Uterus (tissue), 4 donors: ENCODE results near the gene RENBP. TPM values are rescaled to one million over a fixed set of nuclear protein-coding genes. Genes with fewer than 3 reads are reported as not detected.

Experiments
- DNase-seq, 2 donors: peaks; one replicate each; pipeline ENCODE4 v3.0.0-alpha.2; 2019 to 2020
- H3K27ac ChIP-seq, 2 donors: fragments of 200-600 bp; sonication (generic); 1 replicate in 1 of 2; 2 replicates in 1 of 2; pipeline ENCODE4 v1.5.1; 2016 to 2018
- H3K27me3 ChIP-seq, 2 donors: fragments of 200-600 bp; sonication (generic); one replicate each; pipeline ENCODE4 v1.5.1; 2018 to 2019; ENCODE audit warnings: control low read depth in 1 of 2
- H3K36me3 ChIP-seq, 2 donors: fragments of 200-600 bp; sonication (generic); one replicate each; pipeline ENCODE4 v1.5.1; 2019; ENCODE audit warnings: control low read depth in 1 of 2
- H3K4me1 ChIP-seq, 2 donors: fragments of 200-600 bp; sonication (generic); one replicate each; pipeline ENCODE4 v1.5.1; 2018 to 2019; ENCODE audit warnings: control low read depth in 1 of 2
- H3K4me3 ChIP-seq, 2 donors: fragments of 200-600 bp; sonication (generic); 1 replicate in 1 of 2; 2 replicates in 1 of 2; pipeline ENCODE4 v1.5.1; 2018 to 2019; ENCODE audit warnings: mild to moderate bottlenecking in 1 of 2
- H3K9me3 ChIP-seq, 2 donors: fragments of 200-600 bp; sonication (generic); one replicate each; pipeline ENCODE4 v1.5.1; 2019; ENCODE audit warnings: control low read depth in 1 of 2
- CTCF ChIP-seq, 4 experiments: fragments of 200-600 bp in 2 of 4; fragments of 450-650 bp in 2 of 4; sonication (generic) in 2 of 4; IDR thresholded peaks; one replicate each; pipeline ENCODE4 v1.5.1; 2016 to 2019; ENCODE audit warnings: antibody characterized with exemption in 4 of 4, mild to moderate bottlenecking in 2 of 4, moderate library complexity in 1 of 4
- POLR2A ChIP-seq, 2 donors: fragments of 450-650 bp; IDR thresholded peaks; one replicate each; pipeline ENCODE4 v1.6.1; 2016; ENCODE audit warnings: antibody characterized with exemption in 2 of 2, mild to moderate bottlenecking in 1 of 2, moderate library complexity in 1 of 2
- intact Hi-C: fragments of 100-400 bp; cut with DNase I; formaldehyde crosslinking; loops from one replicate; pipeline ENCODE4 v1.15.1; 2023; ENCODE audit warnings: low total_unique reads
- total RNA-seq, 4 donors: library from RNA; depleted of rRNA in 3 of 4; stranded (reverse); fragments of >200 nt in 3 of 4; gene quantifications; one replicate each; pipeline versions ENCODE4 v1.1.0 to v1.2.4, GENCODE V29; 2014 to 2023
- donor health status: DM: yes; HTN: yes; CAD: no.

RENBP gene
- total RNA-seq, 4 donors from 2014 or later = 0.77 to 5.9 (median 2.6) TPM

GRCh38 chrX:153919281-153919680 lies 25.2 kb downstream of the RENBP start:
- TF ChIP-seq CTCF (IDR thresholded peaks at IDR 0.05) (no peak), POLR2A (IDR thresholded peaks at IDR 0.05) (no peak)

GRCh38 chrX:153917869-153918268 lies 26.6 kb downstream of the RENBP start:
- Histone ChIP-seq H3K4me1 (peaks cover 0 to 4% of the 10 kb centered on the region in 2 donors), H3K27ac (no peak overlapping the region), H3K36me3 (no peaks in the 10 kb centered on the region), H3K4me3 (no peak overlapping the region), H3K27me3 (no peaks in the 10 kb centered on the region), H3K9me3 (no peaks in the 10 kb centered on the region)
- TF ChIP-seq CTCF (IDR thresholded peaks at IDR 0.05) (no peak), POLR2A (IDR thresholded peaks at IDR 0.05) (no peak)
- intact Hi-C loops = no loop called here
- no peak for DNase-seq

More at GRCh38 chrX:153919281-153919680, 25.2 kb downstream of the RENBP start:
- Histone ChIP-seq H3K36me3 (no peaks in the 10 kb centered on the region), H3K4me1 (peaks cover 0 to 4% of the 10 kb centered on the region in 2 donors), H3K9me3 (no peaks in the 10 kb centered on the region), H3K27ac (no peak overlapping the region), H3K27me3 (no peaks in the 10 kb centered on the region), H3K4me3 (no peak overlapping the region)
- intact Hi-C loops = no loop called here
- no peak for DNase-seq

- TF ChIP-seq POLR2A (IDR thresholded peaks at IDR 0.05) (no peak), CTCF (IDR thresholded peaks at IDR 0.05) (no peak)
- H3K27ac ChIP-seq = no peak overlapping the region
- intact Hi-C loops = no loop called here
- H3K4me3 ChIP-seq = no peak overlapping the region
- no peaks in the 10 kb centered on the region for H3K27me3 ChIP-seq
- no peak for DNase-seq
- no peaks in the 10 kb centered on the region for H3K4me1 ChIP-seq
- H3K36me3 ChIP-seq = no peaks in the 10 kb centered on the region
- H3K9me3 ChIP-seq = no peaks in the 10 kb centered on the region
Observed at GRCh38 chrX:153913701-153914100, 30.7 kb downstream of the RENBP start.

GRCh38 chrX:153913211-153913610 lies 31.2 kb downstream of the RENBP start:
- no peak for DNase-seq
- no peaks in the 10 kb centered on the region for H3K4me1 ChIP-seq
- no peaks in the 10 kb centered on the region for H3K27me3 ChIP-seq
- H3K4me3 ChIP-seq = no peak overlapping the region
- no peak for TF ChIP-seq POLR2A (IDR thresholded peaks at IDR 0.05)
- TF ChIP-seq CTCF (IDR thresholded peaks at IDR 0.05) = no peak
- intact Hi-C loops = no loop called here
- no peak overlapping the region for H3K27ac ChIP-seq
- H3K36me3 ChIP-seq = no peaks in the 10 kb centered on the region
- H3K9me3 ChIP-seq = no peaks in the 10 kb centered on the region

GRCh38 chrX:153911798-153912197 lies 32.6 kb downstream of the RENBP start:
- no peak for TF ChIP-seq CTCF (IDR thresholded peaks at IDR 0.05)
- TF ChIP-seq POLR2A (IDR thresholded peaks at IDR 0.05) = no peak

More at GRCh38 chrX:153911798-153912197, 32.6 kb downstream of the RENBP start:
- no peaks in the 10 kb centered on the region for H3K27me3 ChIP-seq
- no peaks in the 10 kb centered on the region for H3K36me3 ChIP-seq
- no peaks in the 10 kb centered on the region for H3K9me3 ChIP-seq
- no peak overlapping the region for H3K27ac ChIP-seq
- intact Hi-C loops = no loop called here
- no peak for DNase-seq
- H3K4me3 ChIP-seq = no peak overlapping the region
- no peaks in the 10 kb centered on the region for H3K4me1 ChIP-seq
